Lower lobe of right lung (tissue), 2 donors: ENCODE data around the gene TEC. TPM values are rescaled to one million over a fixed set of nuclear protein-coding genes. Genes with fewer than 3 reads are reported as not detected.
"Not testable (repeated sequence)": the region's sequence is repeated elsewhere in the genome, so short reads cannot be mapped to it uniquely, and the experiment has no call there.

Experiments used
- ATAC-seq, 2 donors: fragments of 200-7000 bp; cut with Tn5 transposase; one replicate each; pipeline ENCODE4 v1.9.1; 2020 to 2022; ENCODE audit warnings: mild to moderate bottlenecking in 2 of 2, moderate library complexity in 2 of 2
- DNase-seq: peaks from one replicate; pipeline ENCODE4 v3.0.0-alpha.2; 2020
- H3K27ac ChIP-seq: fragments of 200-600 bp; one replicate; pipeline ENCODE4 v1.8.0; 2022
- H3K27me3 ChIP-seq: fragments of 200-600 bp; one replicate; pipeline ENCODE4 v1.8.0; 2022; ENCODE audit warnings: low read depth
- H3K36me3 ChIP-seq: fragments of 200-600 bp; one replicate; pipeline ENCODE4 v1.8.0; 2022; ENCODE audit warnings: mild to moderate bottlenecking
- H3K4me1 ChIP-seq: fragments of 200-600 bp; one replicate; pipeline ENCODE4 v1.8.0; 2022
- H3K4me3 ChIP-seq: fragments of 200-600 bp; one replicate; pipeline ENCODE4 v1.8.0; 2022; ENCODE audit warnings: mild to moderate bottlenecking
- H3K9me3 ChIP-seq: fragments of 200-600 bp; one replicate; pipeline ENCODE4 v1.8.0; 2022
- CTCF ChIP-seq: fragments of 200-600 bp; IDR thresholded peaks from one replicate; pipeline ENCODE4 v1.8.0; 2022; ENCODE audit warnings: antibody characterized with exemption, mild to moderate bottlenecking
- intact Hi-C: fragments of 100-400 bp; cut with DNase I; formaldehyde crosslinking; loops from one replicate; pipeline ENCODE4 v1.11.0; 2022
- total RNA-seq: library from RNA; stranded (reverse); fragmentation: NEBNext Ultra II Directional; extraction: Animal tissue kit (Norgen Biotek cat#: 25700); gene quantifications from one replicate; pipeline ENCODE4 v1.2.1, GENCODE V29; 2021
- donor health status: DM: no; HTN: yes; CAD: no; lungs with severe emphysema.

The TEC gene
- total RNA-seq, 1 donor from 2014 or later = 7.4 TPM

GRCh38 chr4:48169636-48170035, 100.0 kb downstream of the TEC start:
- Histone ChIP-seq H3K27me3 (no peaks in the 10 kb centered on the region), H3K36me3 (peaks cover 5% of the 10 kb centered on the region), H3K27ac (no peak overlapping the region), H3K4me3 (no peak overlapping the region), H3K9me3 (no peaks in the 10 kb centered on the region), H3K4me1 (peaks cover 5% of the 10 kb centered on the region)
- TF ChIP-seq CTCF = no peak
- DNase-seq = no peak
- intact Hi-C loops = no loop called here
- ATAC-seq = no peak

GRCh38 chr4:48167538-48168263, 101.9 kb downstream of the TEC start:
- intact Hi-C loops = no loop called here
- Histone ChIP-seq H3K27me3 (no peaks in the 10 kb centered on the region), H3K4me3 (no peak overlapping the region), H3K9me3 (no peaks in the 10 kb centered on the region), H3K36me3 (peaks cover 5% of the 10 kb centered on the region), H3K4me1 (peaks cover 5% of the 10 kb centered on the region), H3K27ac (no peak overlapping the region)
- DNase-seq (no peak), ATAC-seq (no peak)
- TF ChIP-seq CTCF = no peak

GRCh38 chr4:48164561-48164960, 105.1 kb downstream of the TEC start:
- H3K4me3 ChIP-seq, H3K9me3 ChIP-seq, H3K27ac ChIP-seq, H3K36me3 ChIP-seq, H3K4me1 ChIP-seq, H3K27me3 ChIP-seq, DNase-seq, ATAC-seq, intact Hi-C loops: not testable (repeated sequence)

- intact Hi-C loops = no loop called here
- ATAC-seq = peak in 1 of 2 donors; percentile 24
Observed at GRCh38 chr4:48163746-48164145, 105.9 kb downstream of the TEC start.

GRCh38 chr4:48162162-48162561, 107.5 kb downstream of the TEC start:
- intact Hi-C loops = no loop called here
- H3K9me3 ChIP-seq = no peaks in the 10 kb centered on the region
- H3K27ac ChIP-seq = no peak overlapping the region
- ATAC-seq (peak in 1 of 2 donors; percentile 65), DNase-seq (no peak)
- no peaks in the 10 kb centered on the region for H3K27me3 ChIP-seq
- TF ChIP-seq CTCF = no peak
- no peaks in the 10 kb centered on the region for H3K36me3 ChIP-seq
- peaks cover 5% of the 10 kb centered on the region for H3K4me1 ChIP-seq
- H3K4me3 ChIP-seq = no peak overlapping the region

More at GRCh38 chr4:48163746-48164145, 105.9 kb downstream of the TEC start:
- no peak overlapping the region for H3K4me3 ChIP-seq
- no peaks in the 10 kb centered on the region for H3K27me3 ChIP-seq
- H3K36me3 ChIP-seq = peaks cover 5% of the 10 kb centered on the region
- no peak for DNase-seq
- H3K27ac ChIP-seq = no peak overlapping the region
- no peak for TF ChIP-seq CTCF
- H3K4me1 ChIP-seq = peaks cover 5% of the 10 kb centered on the region
- no peaks in the 10 kb centered on the region for H3K9me3 ChIP-seq

GRCh38 chr4:48157271-48157670, 112.4 kb downstream of the TEC start:
- no peak for ATAC-seq
- no peak for TF ChIP-seq CTCF
- H3K4me1 ChIP-seq = no peaks in the 10 kb centered on the region

More at GRCh38 chr4:48157271-48157670, 112.4 kb downstream of the TEC start:
- Histone ChIP-seq H3K4me3 (no peak overlapping the region), H3K36me3 (peaks cover 13% of the 10 kb centered on the region), H3K27ac (no peak overlapping the region), H3K9me3 (peaks cover 16% of the 10 kb centered on the region), H3K27me3 (no peaks in the 10 kb centered on the region)
- intact Hi-C loops = no loop called here
- no peak for DNase-seq
